Hepatocyte (in vitro differentiated cells): Measurements from ENCODE around the gene ZBTB38. TPM values are rescaled to one million over a fixed set of nuclear protein-coding genes. Genes with fewer than 3 reads are reported as not detected.

Experiments used
- DNase-seq: peaks from one replicate; pipeline ENCODE4 v3.0.0-alpha.2; 2016; ENCODE audit warnings: low spot score
- H2AFZ ChIP-seq: fragments of 200-600 bp; sonication (generic); 2 replicates; pipeline ENCODE4 v1.6.0; 2016; ENCODE audit warnings: antibody characterized with exemption, mild to moderate bottlenecking
- H3K27ac ChIP-seq: fragments of 200-600 bp; sonication (generic); 2 replicates; pipeline ENCODE4 v1.5.1; 2016; ENCODE audit warnings: mild to moderate bottlenecking
- H3K27me3 ChIP-seq: fragments of 200-600 bp; sonication (generic); 2 replicates; pipeline ENCODE4 v1.6.1; 2016
- H3K36me3 ChIP-seq: fragments of 200-600 bp; sonication (generic); replicated peaks from 2 replicates; pipeline ENCODE4 v1.5.1; 2016; ENCODE audit warnings: low read depth; ENCODE audit not compliant: insufficient read depth
- H3K4me1 ChIP-seq: fragments of 200-600 bp; sonication (generic); 2 replicates; pipeline ENCODE4 v1.5.1; 2016; ENCODE audit warnings: mild to moderate bottlenecking, moderate library complexity; ENCODE audit not compliant: insufficient read depth
- H3K4me2 ChIP-seq: fragments of 200-600 bp; sonication (generic); 2 replicates; pipeline ENCODE4 v1.6.0; 2016
- H3K4me3 ChIP-seq: fragments of 200-600 bp; sonication (generic); 2 replicates; pipeline ENCODE4 v1.5.1; 2016; ENCODE audit warnings: mild to moderate bottlenecking
- H3K79me2 ChIP-seq: fragments of 200-600 bp; sonication (generic); 2 replicates; pipeline ENCODE4 v1.6.0; 2017; ENCODE audit warnings: mild to moderate bottlenecking
- H3K9me2 ChIP-seq: fragments of 200-600 bp; sonication (generic); replicated peaks from 2 replicates; pipeline ENCODE4 v1.6.0; 2017; ENCODE audit warnings: mild to moderate bottlenecking; ENCODE audit not compliant: insufficient read depth
- H3K9me3 ChIP-seq: fragments of 200-600 bp; sonication (generic); 2 replicates; pipeline ENCODE4 v1.5.1; 2016; ENCODE audit warnings: low read depth, mild to moderate bottlenecking
- H4K20me1 ChIP-seq: fragments of 200-600 bp; sonication (generic); 2 replicates; pipeline ENCODE4 v1.6.0; 2016; ENCODE audit warnings: mild to moderate bottlenecking; ENCODE audit not compliant: insufficient read depth, poor library complexity, severe bottlenecking
- CTCF ChIP-seq: fragments of 200-600 bp; sonication (generic); IDR thresholded peaks from 2 replicates; pipeline ENCODE4 v1.5.1; 2016; ENCODE audit warnings: antibody characterized with exemption, mild to moderate bottlenecking; ENCODE audit not compliant: poor library complexity
- EZH2 ChIP-seq: fragments of 200-600 bp; sonication (generic); IDR thresholded peaks from 2 replicates; pipeline ENCODE4 v1.6.1; 2016; ENCODE audit warnings: antibody characterized with exemption, mild to moderate bottlenecking, borderline replicate concordance
- EZH2phosphoT487 ChIP-seq: fragments of 200-600 bp; sonication (generic); IDR thresholded peaks from one replicate; pipeline ENCODE4 v1.6.1; 2018; ENCODE audit warnings: antibody characterized with exemption, mild to moderate bottlenecking, low read depth, moderate library complexity; ENCODE audit not compliant: unreplicated experiment, severe bottlenecking
- WGBS: methylation state at CpG from one replicate; pipeline ENCODE4 v1.1.6; 2016; ENCODE audit warnings: low lambda C conversion rate; ENCODE audit errors: missing lambda C conversion rate; 5-methylcytosine and 5-hydroxymethylcytosine counted together
- polyA plus RNA-seq: library from polyadenylated mRNA; unstranded; fragments of >200 nt; fragmentation: Nextera tagmentation; extraction: Ambion mirVana; gene quantifications from 2 replicates; pipeline ENCODE4 v1.2.1, GENCODE V29; 2016
- total RNA-seq: library from RNA; depleted of rRNA; stranded (reverse); fragments of >200 nt; gene quantifications from 2 replicates; pipeline ENCODE4 v1.2.3, GENCODE V29; 2014

Gene ZBTB38
- total and polyA plus RNA-seq, 2 experiments from 2014 or later, result 31.6 to 122 TPM

GRCh38 chr3:141342386-141342785 is 25.9 kb upstream of the ZBTB38 start:
- Histone ChIP-seq H3K36me3 (no peaks in the 10 kb centered on the region), H3K9me3 (no peaks in the 10 kb centered on the region), H3K27me3 (no peaks in the 10 kb centered on the region), H3K79me2 (peaks cover 20% of the 10 kb centered on the region), H3K27ac (no peak overlapping the region), H4K20me1 (no peaks in the 10 kb centered on the region), H3K4me2 (no peak overlapping the region), H3K9me2 (no peaks in the 10 kb centered on the region), H3K4me1 (peaks cover 13% of the 10 kb centered on the region), H3K4me3 (no peak overlapping the region), H2AFZ (no peak overlapping the region)
- DNase-seq, result no peak
- 92% methylated on average over 5 of the region's 5 CpGs for WGBS
- TF ChIP-seq EZH2phosphoT487 (no peak), CTCF (no peak), EZH2 (no peak)

GRCh38 chr3:141343077-141343476 is 25.2 kb upstream of the ZBTB38 start:
- Histone ChIP-seq H3K9me2 (no peaks in the 10 kb centered on the region), H3K27me3 (no peaks in the 10 kb centered on the region), H3K4me2 (no peak overlapping the region), H3K27ac (peak overlapping the region; percentile 79), H3K79me2 (peaks cover 17% of the 10 kb centered on the region), H3K36me3 (no peaks in the 10 kb centered on the region), H3K4me1 (peaks cover 13% of the 10 kb centered on the region), H3K9me3 (no peaks in the 10 kb centered on the region), H3K4me3 (no peak overlapping the region), H4K20me1 (no peaks in the 10 kb centered on the region), H2AFZ (no peak overlapping the region)
- WGBS, result 90% methylated on average over 2 of the region's 2 CpGs
- no peak for DNase-seq
- TF ChIP-seq EZH2 (no peak), EZH2phosphoT487 (no peak), CTCF (no peak)

DNA sequence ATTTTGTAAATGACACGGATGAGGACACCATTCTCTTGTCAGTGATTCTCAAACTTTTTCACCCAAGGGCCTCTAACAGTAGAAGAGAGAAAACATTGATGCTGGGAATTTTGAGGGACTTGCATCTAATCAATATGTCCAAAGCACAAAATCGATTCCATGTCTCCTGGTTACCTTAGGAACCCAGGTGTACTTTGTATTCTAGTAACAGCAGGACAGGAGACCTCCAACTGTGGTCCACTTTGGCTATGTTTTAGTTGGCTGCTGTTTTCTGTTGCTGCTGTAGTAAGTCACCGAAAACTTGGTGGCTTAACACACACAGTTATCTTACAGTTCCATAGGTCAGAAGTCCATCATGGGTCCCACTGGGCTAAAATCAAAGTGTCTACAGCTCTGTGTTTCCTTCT is 24.4 kb upstream of the ZBTB38 start:
- DNase-seq, result no peak
- Histone ChIP-seq H3K4me2 (no peak overlapping the region), H2AFZ (no peak overlapping the region), H3K4me1 (peaks cover 13% of the 10 kb centered on the region), H3K79me2 (peaks cover 14% of the 10 kb centered on the region), H4K20me1 (no peaks in the 10 kb centered on the region), H3K27ac (peak overlapping the region; percentile 79), H3K27me3 (no peaks in the 10 kb centered on the region), H3K9me2 (no peaks in the 10 kb centered on the region), H3K4me3 (no peak overlapping the region), H3K36me3 (no peaks in the 10 kb centered on the region), H3K9me3 (no peaks in the 10 kb centered on the region)
- WGBS, result 71% methylated on average over 3 of the region's 3 CpGs
- no peak for TF ChIP-seq EZH2phosphoT487
- TF ChIP-seq EZH2, result no peak
- TF ChIP-seq CTCF, result no peak

GRCh38 chr3:141345528-141345927 is 22.8 kb upstream of the ZBTB38 start:
- H3K27ac ChIP-seq, result peak overlapping the region; percentile 79
- TF ChIP-seq EZH2 (no peak), CTCF (no peak), EZH2phosphoT487 (no peak)
- no peaks in the 10 kb centered on the region for H3K9me3 ChIP-seq
- H2AFZ ChIP-seq, result no peak overlapping the region
- no peaks in the 10 kb centered on the region for H3K27me3 ChIP-seq
- WGBS, result 71% methylated on average over 2 of the region's 2 CpGs
- peaks cover 18% of the 10 kb centered on the region for H3K4me1 ChIP-seq
- H3K79me2 ChIP-seq, result peaks cover 14% of the 10 kb centered on the region
- no peaks in the 10 kb centered on the region for H3K9me2 ChIP-seq
- H3K4me2 ChIP-seq, result peak overlapping the region; percentile 36
- no peaks in the 10 kb centered on the region for H3K36me3 ChIP-seq
- DNase-seq, result no peak
- no peaks in the 10 kb centered on the region for H4K20me1 ChIP-seq
- H3K4me3 ChIP-seq, result no peak overlapping the region
